RWPE2 (cell line): ENCODE data around the gene SPINT1.
A peak's percentile ranks its signal among the peaks of the same experiment; 100 is the strongest.

Experiments
- ATAC-seq: fragments of 200-7000 bp; cut with Tn5 transposase; 3 replicates; pipeline ENCODE4 v1.9.1; 2021; ENCODE audit warnings: low read depth
- DNase-seq: peaks from one replicate; pipeline ENCODE4 v3.0.0-alpha.2; 2020; ENCODE audit warnings: low spot score
- H3K27ac ChIP-seq: fragments of 450-650 bp; 2 replicates; pipeline ENCODE4 v1.5.1; 2017; ENCODE audit warnings: mild to moderate bottlenecking; ENCODE audit not compliant: poor library complexity, severe bottlenecking
- H3K27me3 ChIP-seq: fragments of 250-450 bp; sonication (Bioruptor Pico); 2 replicates; pipeline ENCODE4 v1.5.1; 2021; ENCODE audit warnings: mild to moderate bottlenecking, moderate library complexity; ENCODE audit not compliant: insufficient read depth, poor library complexity, severe bottlenecking
- H3K36me3 ChIP-seq: fragments of 250-450 bp; sonication (Bioruptor Pico); 2 replicates; pipeline ENCODE4 v1.5.1; 2020; ENCODE audit warnings: low read depth, mild to moderate bottlenecking, moderate library complexity
- H3K4me1 ChIP-seq: fragments of 250-450 bp; sonication (Bioruptor Pico); 2 replicates; pipeline ENCODE4 v1.5.1; 2021; ENCODE audit warnings: mild to moderate bottlenecking, moderate library complexity; ENCODE audit not compliant: insufficient read depth, poor library complexity, severe bottlenecking
- H3K4me3 ChIP-seq: fragments of 250-450 bp; sonication (Bioruptor Pico); 2 replicates; pipeline ENCODE4 v1.5.1; 2021; ENCODE audit warnings: mild to moderate bottlenecking, moderate library complexity; ENCODE audit not compliant: severe bottlenecking
- H3K9me3 ChIP-seq: fragments of 250-450 bp; sonication (Bioruptor Pico); 2 replicates; pipeline ENCODE4 v1.5.1; 2021; ENCODE audit warnings: mild to moderate bottlenecking, moderate library complexity; ENCODE audit not compliant: severe bottlenecking
- TF ChIP-seq, protein P1 (sequence below): fragments of 450-650 bp; IDR thresholded peaks from one replicate; pipeline ENCODE4 v1.5.1; 2017; ENCODE audit warnings: mild to moderate bottlenecking, moderate library complexity; ENCODE audit not compliant: poor library complexity, severe bottlenecking

Gene SPINT1

GRCh38 chr15:40863660-40864270 lies 19.9 kb downstream of the SPINT1 start:
- H3K36me3 ChIP-seq = peaks cover 2% of the 10 kb centered on the region; the same call in 1 of the 2 replicates
- ATAC-seq (no peak), DNase-seq (no peak)
- H3K4me1 ChIP-seq = peaks cover 16% of the 10 kb centered on the region
- no peak overlapping the region for H3K27ac ChIP-seq
- no peak overlapping the region for H3K4me3 ChIP-seq
- TF ChIP-seq, protein P1, sequence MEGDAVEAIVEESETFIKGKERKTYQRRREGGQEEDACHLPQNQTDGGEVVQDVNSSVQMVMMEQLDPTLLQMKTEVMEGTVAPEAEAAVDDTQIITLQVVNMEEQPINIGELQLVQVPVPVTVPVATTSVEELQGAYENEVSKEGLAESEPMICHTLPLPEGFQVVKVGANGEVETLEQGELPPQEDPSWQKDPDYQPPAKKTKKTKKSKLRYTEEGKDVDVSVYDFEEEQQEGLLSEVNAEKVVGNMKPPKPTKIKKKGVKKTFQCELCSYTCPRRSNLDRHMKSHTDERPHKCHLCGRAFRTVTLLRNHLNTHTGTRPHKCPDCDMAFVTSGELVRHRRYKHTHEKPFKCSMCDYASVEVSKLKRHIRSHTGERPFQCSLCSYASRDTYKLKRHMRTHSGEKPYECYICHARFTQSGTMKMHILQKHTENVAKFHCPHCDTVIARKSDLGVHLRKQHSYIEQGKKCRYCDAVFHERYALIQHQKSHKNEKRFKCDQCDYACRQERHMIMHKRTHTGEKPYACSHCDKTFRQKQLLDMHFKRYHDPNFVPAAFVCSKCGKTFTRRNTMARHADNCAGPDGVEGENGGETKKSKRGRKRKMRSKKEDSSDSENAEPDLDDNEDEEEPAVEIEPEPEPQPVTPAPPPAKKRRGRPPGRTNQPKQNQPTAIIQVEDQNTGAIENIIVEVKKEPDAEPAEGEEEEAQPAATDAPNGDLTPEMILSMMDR = no peak
- no peaks in the 10 kb centered on the region for H3K9me3 ChIP-seq
- no peaks in the 10 kb centered on the region for H3K27me3 ChIP-seq

GRCh38 chr15:40867199-40867598 lies 23.4 kb downstream of the SPINT1 start:
- TF ChIP-seq, protein P1 = no peak
- H3K9me3 ChIP-seq = no peaks in the 10 kb centered on the region
- no peaks in the 10 kb centered on the region for H3K36me3 ChIP-seq
- DNase-seq (no peak), ATAC-seq (no peak)
- no peaks in the 10 kb centered on the region for H3K27me3 ChIP-seq
- no peak overlapping the region for H3K4me3 ChIP-seq
- no peak overlapping the region for H3K27ac ChIP-seq
- peaks cover 21% of the 10 kb centered on the region for H3K4me1 ChIP-seq

DNA sequence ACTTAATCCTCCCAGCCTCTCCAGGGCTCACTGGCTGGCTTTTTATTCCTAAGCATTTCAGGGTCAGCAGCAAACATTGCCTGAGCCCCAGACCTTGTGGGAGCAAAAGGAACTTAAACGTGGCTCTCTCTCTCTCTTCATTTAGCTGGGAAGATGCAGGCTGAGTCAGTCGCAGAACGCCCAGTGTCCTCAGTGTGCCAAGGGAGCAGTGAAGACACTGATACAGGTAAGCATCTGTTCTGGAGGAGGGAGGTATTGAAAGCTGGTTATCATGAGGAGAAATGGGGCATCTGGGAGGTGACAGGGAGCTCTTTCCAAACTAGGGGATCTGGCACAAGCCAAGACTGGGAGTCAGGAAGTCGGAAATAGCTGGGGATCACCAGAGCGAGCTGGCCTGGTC lies 25.8 kb downstream of the SPINT1 start:
- H3K36me3 ChIP-seq = no peaks in the 10 kb centered on the region
- H3K9me3 ChIP-seq = no peaks in the 10 kb centered on the region
- no peak overlapping the region for H3K4me3 ChIP-seq
- no peak for DNase-seq
- peaks cover 31% of the 10 kb centered on the region for H3K4me1 ChIP-seq
- H3K27ac ChIP-seq = no peak overlapping the region
- no peak for ATAC-seq
- H3K27me3 ChIP-seq = no peaks in the 10 kb centered on the region
- TF ChIP-seq, protein P1 = no peak

DNA sequence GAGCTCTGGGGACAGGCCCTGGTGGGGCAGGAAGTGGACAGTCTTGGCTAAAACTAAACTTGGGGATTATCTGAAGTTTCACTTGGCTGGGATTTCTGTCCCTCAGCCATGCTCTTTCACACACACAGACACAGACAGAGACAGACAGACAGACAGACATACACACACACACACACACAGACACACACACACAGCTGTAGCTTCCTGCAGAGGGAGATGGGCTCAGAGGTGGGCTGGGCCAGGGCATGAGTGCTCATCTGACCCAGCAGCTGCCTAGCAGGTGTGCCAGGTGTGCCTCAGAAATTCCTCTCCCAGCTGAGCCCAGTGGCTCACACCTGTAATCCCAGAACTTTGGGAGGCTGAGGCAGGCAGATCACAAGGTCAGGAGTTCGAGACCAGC lies 26.9 kb downstream of the SPINT1 start:
- Histone ChIP-seq H3K36me3 (no peaks in the 10 kb centered on the region), H3K9me3 (no peaks in the 10 kb centered on the region), H3K27me3 (no peaks in the 10 kb centered on the region), H3K4me1 (peaks cover 28% of the 10 kb centered on the region), H3K4me3 (no peak overlapping the region), H3K27ac (no peak overlapping the region)
- TF ChIP-seq, protein P1 = no peak
- DNase-seq (peak; percentile 64), ATAC-seq (no peak)
